IPS-NIHi7 (cell line): ENCODE results near the gene PTPRN2.
"Not testable (repeated sequence)": the region's sequence is repeated elsewhere in the genome, so short reads cannot be mapped to it uniquely, and the experiment has no call there.

ENCODE experiments used
- DNase-seq: peaks from one replicate; pipeline ENCODE4 v3.0.0; 2012; ENCODE audit warnings: mixed read lengths; ENCODE audit errors: extremely low spot score

PTPRN2 gene

GRCh38 chr7:158185653-158186052 is 402.0 kb downstream of the PTPRN2 start:
- DNase-seq, result no peak

DNA sequence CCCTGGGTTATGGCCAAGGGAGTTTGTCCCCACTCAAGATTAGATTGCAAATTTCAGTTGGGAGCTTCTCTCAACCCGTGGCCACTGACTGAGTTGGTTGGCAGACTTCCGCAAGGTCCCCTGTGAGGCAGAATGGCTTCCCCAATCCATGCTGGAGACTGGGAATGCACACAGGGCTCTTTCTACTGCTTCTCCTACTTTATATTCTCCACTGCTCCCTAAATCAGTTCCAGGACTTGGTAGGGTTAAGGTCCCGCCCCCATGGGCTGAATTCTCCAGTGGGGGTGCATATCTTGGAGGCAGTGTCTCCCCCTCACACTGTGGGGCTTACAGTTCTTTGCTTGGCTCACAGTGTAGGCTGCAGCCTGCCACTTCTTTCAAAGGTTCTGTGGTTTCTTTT is 404.2 kb downstream of the PTPRN2 start:
- DNase-seq, result no peak

- no peak for DNase-seq
These were observed 411.0 kb downstream of the PTPRN2 start for GRCh38 chr7:158176561-158177173.

GRCh38 chr7:158175779-158176178 is 411.8 kb downstream of the PTPRN2 start:
- DNase-seq, result no peak

DNA sequence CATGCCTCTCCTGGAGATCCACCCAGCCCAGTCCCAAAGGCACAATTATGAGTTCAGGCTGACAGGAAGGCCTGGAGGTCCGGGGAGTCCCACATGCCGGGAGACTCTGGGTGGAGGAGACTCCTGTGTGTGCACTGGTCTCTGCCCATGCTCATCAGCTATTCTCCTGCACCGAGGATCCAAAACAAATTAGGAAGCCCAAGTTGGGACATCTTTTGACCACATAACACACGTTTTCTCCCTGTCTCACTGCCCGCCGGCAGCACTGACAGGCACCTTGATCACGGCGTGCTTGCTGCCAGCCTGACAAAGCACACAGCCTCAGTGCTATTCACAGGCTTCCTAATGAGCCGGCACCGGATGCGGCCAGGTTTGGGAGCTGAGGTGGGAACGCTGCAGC is 412.7 kb downstream of the PTPRN2 start:
- DNase-seq, result no peak

DNA sequence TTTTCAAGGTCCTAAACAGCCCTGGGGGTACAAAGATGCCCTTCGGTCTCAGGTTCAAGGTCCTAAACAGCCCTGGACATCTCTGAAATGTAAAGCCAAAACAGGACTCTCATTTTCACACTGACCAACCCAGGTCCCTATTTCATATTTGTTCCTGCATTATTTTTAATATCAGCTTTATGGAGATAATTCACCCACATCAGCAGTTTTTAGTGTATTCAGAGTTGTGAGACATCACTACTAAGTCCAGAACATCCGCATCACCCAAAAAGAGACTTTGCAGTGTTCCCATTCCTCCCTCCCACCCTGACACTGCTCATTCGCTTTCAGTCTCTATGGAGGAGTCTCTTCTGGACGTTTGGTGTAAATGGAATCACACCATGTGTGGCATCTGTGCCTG is 420.2 kb downstream of the PTPRN2 start:
- no peak for DNase-seq

DNA sequence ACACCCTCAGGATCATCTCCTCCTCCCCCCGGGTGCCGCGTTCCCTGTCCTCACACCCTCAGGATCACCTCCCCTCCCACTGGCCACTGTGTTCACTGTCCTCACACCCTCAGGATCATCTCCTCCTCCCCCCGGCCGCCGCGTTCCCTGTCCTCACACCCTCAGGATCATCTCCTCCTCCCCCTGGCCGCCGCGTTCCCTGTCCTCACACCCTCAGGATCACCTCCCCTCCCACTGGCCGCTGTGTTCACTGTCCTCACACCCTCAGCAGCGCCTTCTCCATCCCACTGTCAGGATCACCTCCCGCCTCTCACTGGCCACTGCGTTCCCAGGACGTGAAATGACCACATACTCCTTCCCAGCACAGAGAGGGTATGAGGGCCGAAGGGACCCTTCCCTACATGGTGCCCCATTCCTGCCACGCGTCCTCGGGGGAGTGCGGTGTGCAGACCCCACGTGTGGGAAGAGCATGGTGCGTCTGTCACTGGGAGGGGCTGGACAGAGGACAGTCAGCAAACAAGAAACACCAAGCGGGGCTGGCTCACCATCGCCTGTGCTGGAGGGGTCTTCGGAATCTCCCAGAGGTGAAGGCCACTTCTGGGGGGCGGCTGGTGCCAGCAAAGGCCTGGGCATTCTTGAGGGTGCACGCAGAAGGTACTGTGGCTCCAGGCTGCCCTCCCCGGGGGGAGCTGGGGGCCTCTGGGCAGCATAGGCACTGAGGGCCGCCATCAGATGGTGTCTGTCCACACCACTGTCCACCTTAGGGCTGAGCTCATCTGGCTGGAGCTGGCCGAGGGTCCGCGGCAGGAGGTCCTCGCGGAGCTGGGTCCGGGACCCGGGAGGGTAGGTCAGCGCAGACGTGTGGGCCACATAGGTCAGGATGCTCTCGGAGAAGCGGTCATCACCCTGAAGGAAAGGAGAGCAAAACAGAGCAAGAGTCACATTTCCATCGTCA is 421.0 kb downstream of the PTPRN2 start:
- DNase-seq, result no peak

DNA sequence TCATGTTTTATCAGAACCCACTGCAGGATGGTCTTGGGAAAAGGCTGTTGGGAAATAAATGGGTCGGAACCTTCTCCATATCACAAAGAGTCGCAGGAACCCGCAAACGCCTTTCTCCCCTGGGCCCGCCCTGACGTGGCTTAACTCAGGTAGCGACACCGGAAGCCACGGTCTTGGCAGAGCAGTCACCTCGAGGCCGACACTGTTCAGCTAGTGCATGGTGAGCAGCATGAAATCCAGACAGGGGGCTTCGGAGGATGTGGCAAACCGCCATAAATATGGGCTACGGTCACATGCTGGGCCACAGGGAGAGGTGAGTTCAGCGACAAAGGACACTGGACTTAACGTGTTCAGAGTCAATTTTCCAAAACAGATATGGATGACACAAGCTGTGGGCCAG is 421.9 kb downstream of the PTPRN2 start:
- DNase-seq, result no peak

- no peak for DNase-seq
These were observed 423.2 kb downstream of the PTPRN2 start for GRCh38 chr7:158164101-158165095.

DNA sequence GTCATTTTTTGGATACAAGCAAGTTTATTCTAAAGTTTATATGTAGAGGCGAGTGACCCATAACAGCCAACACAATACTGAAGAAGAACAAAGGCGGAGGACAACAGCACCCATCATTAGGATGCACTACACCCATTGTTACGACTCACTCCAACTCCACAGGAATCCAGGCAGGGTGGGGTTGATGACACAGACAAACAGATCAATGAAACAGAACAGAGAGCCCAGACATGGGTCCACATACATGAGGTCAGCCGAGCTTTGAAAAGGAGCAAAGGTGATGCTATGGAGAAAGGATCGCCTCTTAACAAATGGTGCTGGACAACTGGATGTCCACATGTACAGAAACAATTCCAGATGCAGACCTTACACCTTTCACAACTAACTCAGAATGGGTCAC is 426.4 kb downstream of the PTPRN2 start:
- DNase-seq, result no peak

DNA sequence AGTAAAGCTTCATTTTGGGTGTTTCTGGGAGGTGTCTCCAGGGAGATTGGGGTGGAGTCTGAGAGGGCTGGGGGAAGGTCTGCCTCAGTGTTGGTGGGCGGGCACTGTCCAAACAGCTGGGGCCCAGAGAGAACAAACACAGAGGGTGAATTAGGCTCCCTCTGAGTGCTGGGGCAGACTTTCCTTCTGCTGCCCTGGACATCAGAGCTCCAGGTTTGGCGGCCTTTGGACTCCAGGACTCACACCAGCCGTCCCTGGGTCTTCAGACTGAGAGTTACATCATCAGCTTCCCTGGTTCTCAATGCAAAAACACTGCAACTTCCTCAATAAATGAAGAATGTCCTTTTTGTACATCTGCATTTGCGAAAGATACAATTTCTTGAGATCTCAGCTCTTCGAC is 427.4 kb downstream of the PTPRN2 start:
- no peak for DNase-seq

- no peak for DNase-seq
These were observed 430.2 kb downstream of the PTPRN2 start for GRCh38 chr7:158157460-158157859.

- DNase-seq, result peak; percentile 28
These were observed 436.4 kb downstream of the PTPRN2 start for GRCh38 chr7:158151273-158151672.

- no peak for DNase-seq
These were observed 437.4 kb downstream of the PTPRN2 start for GRCh38 chr7:158150234-158150633.

- DNase-seq, result not testable (repeated sequence)
These were observed 440.2 kb downstream of the PTPRN2 start for GRCh38 chr7:158147431-158147830.

DNA sequence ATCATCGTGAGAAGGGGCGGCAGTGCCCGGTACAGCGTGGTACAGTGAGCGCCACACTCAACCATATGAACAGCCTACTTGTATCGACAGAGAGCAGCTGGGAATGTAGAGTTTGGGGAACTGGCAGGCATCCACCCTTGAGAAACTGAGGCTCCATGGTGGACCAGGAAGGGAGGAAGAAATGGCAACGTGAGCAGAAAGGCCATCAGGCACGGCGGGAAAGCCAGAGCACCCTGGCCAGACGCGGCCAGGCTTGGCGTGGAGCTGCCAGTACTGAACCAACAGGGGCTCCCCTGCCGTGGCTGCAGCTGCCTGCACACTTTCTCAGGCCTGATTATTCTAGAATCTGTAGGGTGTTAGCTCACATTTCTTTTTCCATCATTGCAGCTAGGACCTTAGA is 442.3 kb downstream of the PTPRN2 start:
- DNase-seq, result no peak

- DNase-seq, result no peak
These were observed 444.2 kb downstream of the PTPRN2 start for GRCh38 chr7:158143196-158144120.

- no peak for DNase-seq
These were observed 445.0 kb downstream of the PTPRN2 start for GRCh38 chr7:158142657-158143056.

DNA sequence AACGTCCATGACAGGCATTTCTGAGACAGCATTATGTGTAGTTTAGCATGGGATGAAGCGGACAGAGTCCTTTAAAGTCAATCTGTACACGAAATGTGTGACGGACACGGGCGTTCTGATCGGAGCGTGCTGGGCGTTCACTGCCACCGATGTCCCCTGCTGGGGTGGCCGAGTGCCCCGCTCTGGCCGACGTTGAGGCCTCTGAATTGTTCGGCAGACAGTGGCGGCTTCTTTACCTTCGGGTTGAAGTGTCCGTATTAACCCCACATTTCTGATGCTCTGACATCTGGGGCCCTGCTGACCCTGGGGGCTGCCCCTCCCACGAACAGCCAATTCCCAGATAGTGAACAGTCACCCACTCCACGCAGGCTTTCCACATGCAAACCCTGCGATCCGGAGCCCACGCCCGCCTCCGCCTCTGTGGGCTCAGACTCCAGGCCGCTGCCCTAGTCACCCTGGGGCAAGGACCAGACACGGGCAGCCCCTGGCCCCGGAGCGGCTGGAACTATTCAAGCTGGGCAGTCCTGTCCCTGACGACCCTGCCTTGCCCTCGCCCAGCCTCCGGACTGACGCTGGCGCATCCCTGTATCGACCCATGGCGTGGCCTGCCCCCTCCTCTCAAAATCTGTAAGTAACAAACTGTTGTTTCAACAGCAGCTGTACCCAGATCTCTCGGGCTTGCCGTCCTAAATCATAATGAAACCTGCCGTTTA is 445.7 kb downstream of the PTPRN2 start:
- DNase-seq, result no peak

DNA sequence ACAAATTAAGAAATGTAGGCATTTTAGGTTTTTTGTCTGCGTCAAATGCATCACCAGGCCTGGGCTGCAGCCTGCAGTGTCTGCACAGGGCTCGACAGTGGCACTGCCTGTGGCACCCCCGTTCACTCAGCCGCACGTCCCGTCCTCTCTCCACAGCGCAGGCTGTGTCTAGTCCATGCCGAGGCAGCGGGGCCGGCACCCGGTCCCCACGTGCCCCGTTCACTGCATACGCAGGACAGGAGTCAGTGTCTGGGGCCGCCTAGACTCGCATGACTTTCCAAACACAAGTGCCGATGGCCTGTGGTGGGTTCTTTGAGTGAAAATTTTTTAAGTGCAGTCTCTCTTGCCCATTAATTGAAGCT is 446.4 kb downstream of the PTPRN2 start:
- DNase-seq, result no peak
